ENCODE measurements around the gene ABCA7.

The ABCA7 gene, protein sequence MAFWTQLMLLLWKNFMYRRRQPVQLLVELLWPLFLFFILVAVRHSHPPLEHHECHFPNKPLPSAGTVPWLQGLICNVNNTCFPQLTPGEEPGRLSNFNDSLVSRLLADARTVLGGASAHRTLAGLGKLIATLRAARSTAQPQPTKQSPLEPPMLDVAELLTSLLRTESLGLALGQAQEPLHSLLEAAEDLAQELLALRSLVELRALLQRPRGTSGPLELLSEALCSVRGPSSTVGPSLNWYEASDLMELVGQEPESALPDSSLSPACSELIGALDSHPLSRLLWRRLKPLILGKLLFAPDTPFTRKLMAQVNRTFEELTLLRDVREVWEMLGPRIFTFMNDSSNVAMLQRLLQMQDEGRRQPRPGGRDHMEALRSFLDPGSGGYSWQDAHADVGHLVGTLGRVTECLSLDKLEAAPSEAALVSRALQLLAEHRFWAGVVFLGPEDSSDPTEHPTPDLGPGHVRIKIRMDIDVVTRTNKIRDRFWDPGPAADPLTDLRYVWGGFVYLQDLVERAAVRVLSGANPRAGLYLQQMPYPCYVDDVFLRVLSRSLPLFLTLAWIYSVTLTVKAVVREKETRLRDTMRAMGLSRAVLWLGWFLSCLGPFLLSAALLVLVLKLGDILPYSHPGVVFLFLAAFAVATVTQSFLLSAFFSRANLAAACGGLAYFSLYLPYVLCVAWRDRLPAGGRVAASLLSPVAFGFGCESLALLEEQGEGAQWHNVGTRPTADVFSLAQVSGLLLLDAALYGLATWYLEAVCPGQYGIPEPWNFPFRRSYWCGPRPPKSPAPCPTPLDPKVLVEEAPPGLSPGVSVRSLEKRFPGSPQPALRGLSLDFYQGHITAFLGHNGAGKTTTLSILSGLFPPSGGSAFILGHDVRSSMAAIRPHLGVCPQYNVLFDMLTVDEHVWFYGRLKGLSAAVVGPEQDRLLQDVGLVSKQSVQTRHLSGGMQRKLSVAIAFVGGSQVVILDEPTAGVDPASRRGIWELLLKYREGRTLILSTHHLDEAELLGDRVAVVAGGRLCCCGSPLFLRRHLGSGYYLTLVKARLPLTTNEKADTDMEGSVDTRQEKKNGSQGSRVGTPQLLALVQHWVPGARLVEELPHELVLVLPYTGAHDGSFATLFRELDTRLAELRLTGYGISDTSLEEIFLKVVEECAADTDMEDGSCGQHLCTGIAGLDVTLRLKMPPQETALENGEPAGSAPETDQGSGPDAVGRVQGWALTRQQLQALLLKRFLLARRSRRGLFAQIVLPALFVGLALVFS (N-terminal part only)

DNA sequence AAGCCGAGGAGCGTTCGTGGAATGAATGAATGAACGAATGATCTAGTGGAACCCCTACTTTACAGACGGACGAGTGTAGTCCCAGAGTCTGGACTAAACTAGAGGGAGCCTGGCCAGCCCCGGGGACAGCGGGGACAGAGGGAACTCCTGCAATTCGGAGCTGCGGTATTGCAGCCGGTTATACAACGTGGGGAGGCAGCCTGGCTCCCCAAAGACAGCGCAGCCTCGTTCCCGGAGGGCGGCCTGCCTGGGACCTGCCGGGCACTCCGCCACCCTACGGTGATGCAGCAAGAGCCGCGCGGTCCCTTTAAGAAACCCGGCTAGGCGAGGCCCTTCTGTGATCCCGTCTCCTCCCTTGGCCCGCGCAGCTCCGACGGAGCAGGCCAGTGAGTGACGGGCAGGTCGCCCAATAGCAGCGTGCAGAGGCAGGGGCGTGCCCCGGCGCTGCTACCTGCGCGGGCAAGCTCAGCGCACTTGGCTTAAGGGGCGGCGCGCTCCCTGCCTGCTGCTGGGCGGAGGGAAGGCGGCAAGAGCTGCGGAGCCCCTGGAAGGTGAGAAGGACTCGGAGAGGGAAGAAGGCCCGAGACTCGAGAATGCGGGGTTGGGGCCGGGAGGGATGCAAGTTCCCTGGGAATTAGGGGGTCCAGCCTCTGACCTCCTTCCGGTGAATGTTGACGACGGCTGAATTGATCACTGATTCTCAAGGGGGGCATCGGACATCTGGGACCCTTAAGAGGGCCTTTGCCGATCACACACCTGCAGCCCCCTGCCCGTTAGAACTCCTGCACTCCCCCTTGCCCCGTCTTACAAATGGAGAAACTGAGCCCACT lies at the start of gene ABCA7:
Gene ABCA7, plus strand, starts transcription at position 462 of the 830 bp plus-strand sequence. CDS start 1,255 bp downstream, outside the sequence.
- in situ Hi-C loops (cut with MboI; ENCODE audit: low sequenced_read_pairs), result no loop called here

GRCh38 chr19:990119-990571 lies 49.8 kb upstream of the ABCA7 start:
- in situ Hi-C loops (cut with MboI; ENCODE audit: low sequenced_read_pairs), result no loop called here

DNA sequence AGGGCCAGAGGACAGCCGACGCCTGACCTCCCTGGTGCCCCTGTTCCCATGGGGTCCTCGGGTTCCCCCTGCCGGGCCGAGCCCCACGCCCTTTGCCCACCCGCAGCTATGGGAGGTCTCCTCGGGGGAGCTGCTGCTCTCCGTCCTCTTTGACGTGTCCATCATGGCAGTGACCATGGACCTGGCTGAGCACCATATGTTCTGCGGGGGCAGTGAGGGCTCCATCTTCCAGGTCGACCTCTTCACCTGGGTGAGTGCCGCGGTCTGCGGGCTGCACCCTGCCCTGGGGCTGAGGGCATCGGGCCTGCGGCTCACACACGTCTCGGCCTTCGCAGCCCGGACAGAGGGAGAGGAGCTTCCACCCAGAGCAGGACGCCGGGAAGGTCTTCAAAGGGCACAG lies 49.2 kb upstream of the ABCA7 start:
- in situ Hi-C loops (cut with MboI; ENCODE audit: low sequenced_read_pairs), result no loop called here

- in situ Hi-C loops (cut with MboI; ENCODE audit: low sequenced_read_pairs), result no loop called here
These were observed 48.6 kb upstream of the ABCA7 start for GRCh38 chr19:991174-991931.

GRCh38 chr19:991932-992669 lies 47.8 kb upstream of the ABCA7 start:
- in situ Hi-C loops (cut with MboI; ENCODE audit: low sequenced_read_pairs), result no loop called here

GRCh38 chr19:992670-993055 lies 47.2 kb upstream of the ABCA7 start:
- in situ Hi-C loops (cut with MboI; ENCODE audit: low sequenced_read_pairs), result no loop called here

DNA sequence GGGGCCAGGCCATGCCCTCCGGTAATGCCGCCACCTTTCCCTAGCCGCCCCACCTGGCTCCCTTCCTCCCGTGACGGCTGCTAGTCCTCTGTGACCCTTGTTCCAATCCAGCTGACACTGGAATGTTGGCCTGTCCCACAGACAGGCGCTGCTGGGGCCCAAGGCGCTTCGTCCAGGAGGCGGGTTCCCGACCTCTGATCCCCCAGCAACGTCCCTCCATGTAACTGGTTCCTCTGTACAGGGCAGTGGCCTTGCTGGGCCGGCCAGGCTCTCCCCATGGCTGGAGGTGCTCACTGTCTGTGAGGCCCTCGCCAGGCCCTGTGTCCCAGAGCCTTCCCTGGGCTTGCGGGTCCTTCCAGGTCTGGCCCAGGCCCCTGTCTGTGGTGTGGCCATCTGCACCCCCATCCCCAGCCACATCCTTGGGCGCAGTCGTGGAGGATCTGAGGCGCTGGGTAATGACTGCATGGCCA lies 46.5 kb upstream of the ABCA7 start:
- in situ Hi-C loops (cut with MboI; ENCODE audit: low sequenced_read_pairs), result no loop called here

GRCh38 chr19:993831-994393 lies 46.0 kb upstream of the ABCA7 start:
- in situ Hi-C loops (cut with MboI; ENCODE audit: low sequenced_read_pairs), result no loop called here

DNA sequence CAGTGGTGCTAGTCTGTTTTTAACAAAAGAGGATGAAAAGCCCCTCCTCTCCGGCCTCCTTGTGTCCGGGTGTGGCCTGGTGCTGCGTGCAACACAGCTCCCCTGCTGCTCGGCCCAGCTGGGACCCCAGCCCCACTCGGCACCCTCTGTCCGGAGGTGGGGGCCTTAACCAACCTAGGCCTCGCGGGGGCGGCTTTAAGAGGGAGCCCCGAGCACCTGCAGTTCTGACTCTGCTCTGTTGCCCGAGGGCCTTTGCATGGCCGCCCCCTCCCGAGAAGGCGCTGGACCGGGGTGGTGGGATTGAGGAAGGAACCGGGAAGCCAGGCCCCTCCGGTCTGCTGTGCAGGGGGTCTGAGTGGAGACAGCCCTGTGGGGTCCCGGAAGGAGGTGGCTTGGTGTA lies 45.4 kb upstream of the ABCA7 start:
- in situ Hi-C loops (cut with MboI; ENCODE audit: low sequenced_read_pairs), result no loop called here

- in situ Hi-C loops (cut with MboI; ENCODE audit: low sequenced_read_pairs), result no loop called here
These were observed 44.7 kb upstream of the ABCA7 start for GRCh38 chr19:995051-995827.

GRCh38 chr19:996051-996838 lies 43.7 kb upstream of the ABCA7 start:
- in situ Hi-C loops (cut with MboI; ENCODE audit: low sequenced_read_pairs), result no loop called here

DNA sequence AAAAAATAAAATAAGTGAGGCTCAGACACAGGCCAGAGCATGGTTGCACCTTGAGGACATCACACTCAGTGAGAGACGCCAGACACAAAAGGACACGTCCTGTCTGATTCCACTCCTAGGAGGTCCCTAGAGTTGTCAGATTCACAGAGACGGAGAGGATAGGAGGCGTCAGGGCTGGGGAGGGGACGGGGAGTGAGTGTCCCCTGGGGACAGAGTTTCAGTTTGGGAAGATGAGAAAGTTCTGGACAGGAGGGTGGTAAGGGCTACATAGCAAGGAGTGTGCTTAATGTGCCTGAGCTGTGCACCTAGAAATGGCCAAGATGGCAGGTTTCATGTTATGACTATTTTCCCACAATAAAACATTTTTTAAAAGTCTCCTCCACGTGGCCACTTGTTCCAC lies 41.8 kb upstream of the ABCA7 start:
- in situ Hi-C loops (cut with MboI; ENCODE audit: low sequenced_read_pairs), result no loop called here

DNA sequence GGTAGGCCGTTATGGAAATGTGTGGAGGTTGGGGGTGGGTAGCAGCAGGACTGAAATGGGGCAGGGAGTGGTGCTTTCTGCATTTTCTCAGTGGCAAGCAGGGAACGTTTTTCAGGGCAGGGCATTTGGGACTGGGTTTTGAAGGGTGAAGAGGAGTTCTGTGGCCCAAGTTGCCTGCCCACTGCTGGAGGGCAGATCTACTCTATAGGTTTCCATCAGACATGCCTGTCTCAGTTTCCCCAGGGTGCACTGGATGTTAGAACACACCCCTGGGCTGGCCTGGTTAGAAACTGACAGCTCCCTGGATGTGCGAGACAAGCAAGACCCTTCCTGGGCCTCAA lies 40.6 kb upstream of the ABCA7 start:
- in situ Hi-C loops (cut with MboI; ENCODE audit: low sequenced_read_pairs), result no loop called here

DNA sequence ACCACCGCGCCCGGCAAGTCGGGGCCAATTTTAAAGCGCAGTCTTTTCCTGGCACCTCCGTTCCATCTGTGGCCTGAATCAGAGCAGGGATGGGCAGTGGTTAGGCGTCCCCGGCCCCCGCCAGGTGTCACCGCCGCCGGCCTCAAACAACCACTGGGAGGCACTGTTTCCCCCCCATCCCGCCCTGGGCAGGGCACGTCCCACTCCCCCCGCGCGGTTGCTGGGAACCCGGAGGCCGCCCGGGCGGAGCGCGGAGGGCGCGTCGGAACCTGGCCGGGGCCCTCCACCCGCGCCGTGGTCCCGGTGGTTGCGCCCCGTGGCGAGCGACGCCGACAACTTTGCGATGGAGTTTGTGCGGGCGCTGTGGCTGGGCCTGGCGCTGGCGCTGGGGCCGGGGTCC lies 39.8 kb upstream of the ABCA7 start, which contains the start of gene GRIN3B:
Gene GRIN3B, plus strand, starts transcription at position 325 of the 400 bp plus-strand sequence. Its CDS starts 19 bp downstream, at position 344.
- in situ Hi-C loops (cut with MboI; ENCODE audit: low sequenced_read_pairs), result no loop called here

DNA sequence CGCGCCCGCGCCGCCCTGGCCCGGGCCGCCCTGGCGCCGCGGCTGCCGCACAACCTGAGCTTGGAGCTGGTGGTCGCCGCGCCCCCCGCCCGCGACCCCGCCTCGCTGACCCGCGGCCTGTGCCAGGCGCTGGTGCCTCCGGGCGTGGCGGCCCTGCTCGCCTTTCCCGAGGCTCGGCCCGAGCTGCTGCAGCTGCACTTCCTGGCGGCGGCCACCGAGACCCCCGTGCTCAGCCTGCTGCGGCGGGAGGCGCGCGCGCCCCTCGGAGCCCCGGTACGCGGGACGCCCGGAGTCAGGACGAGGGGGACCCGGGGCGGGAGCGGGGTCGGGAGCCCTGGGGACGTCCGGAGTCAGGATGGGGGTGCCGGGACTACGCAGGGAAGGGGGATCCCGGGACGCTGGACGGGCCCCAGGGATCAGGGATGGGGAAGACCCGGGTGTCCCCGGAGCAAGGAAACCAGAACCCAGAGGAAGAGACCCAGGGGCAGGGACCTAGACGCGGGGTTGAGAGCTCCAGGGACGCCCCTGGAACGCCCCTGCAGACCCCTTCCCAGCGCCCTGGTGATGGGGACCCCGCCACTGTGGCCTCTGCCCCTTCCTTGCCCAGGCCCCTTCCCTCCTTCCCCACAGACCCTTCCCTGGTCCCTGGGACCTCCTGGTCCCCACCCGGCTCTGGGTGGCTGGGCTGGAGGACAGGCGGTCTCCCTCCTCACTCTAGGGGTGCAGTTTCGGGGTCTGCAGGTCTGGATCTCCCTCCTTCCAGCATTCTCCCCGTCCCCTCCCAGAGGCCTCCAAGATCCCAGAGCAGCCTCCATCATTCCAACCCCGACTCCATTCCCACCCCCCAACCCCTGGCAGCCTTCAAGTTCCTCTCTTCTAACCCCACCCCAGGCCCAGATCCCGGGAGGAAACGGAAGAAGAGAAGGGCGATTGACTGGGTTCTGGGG lies 39.0 kb upstream of the ABCA7 start:
- in situ Hi-C loops (cut with MboI; ENCODE audit: low sequenced_read_pairs), result no loop called here
